Stomach (tissue), 9 donors: ENCODE data around the gene SLC5A5. TPM values are rescaled to one million over a fixed set of nuclear protein-coding genes. Genes with fewer than 3 reads are reported as not detected.

ENCODE experiments used
- DNase-seq, 2 donors: peaks; one replicate each; pipeline versions ENCODE4 v3.0.0 to v3.0.0-alpha.2; 2013 to 2019
- H3K27ac ChIP-seq, 5 donors: fragments of 200-600 bp in 4 of 5; sonication (generic) in 4 of 5; one replicate each; pipeline ENCODE4 v1.5.1; 2013 to 2019; ENCODE audit warnings: mild to moderate bottlenecking in 1 of 5, moderate library complexity in 1 of 5
- H3K27me3 ChIP-seq, 3 donors: fragments of 200-600 bp; sonication (generic); one replicate each; pipeline ENCODE4 v1.5.1; 2017 to 2019; ENCODE audit warnings: mixed run types in 1 of 3
- H3K36me3 ChIP-seq, 4 donors: fragments of 200-600 bp; sonication (generic); 1 replicate in 3 of 4; 2 replicates in 1 of 4; pipeline ENCODE4 v1.5.1; 2016 to 2019
- H3K4me1 ChIP-seq, 4 donors: fragments of 200-600 bp; sonication (generic); one replicate each; pipeline ENCODE4 v1.5.1; 2016 to 2019
- H3K4me3 ChIP-seq, 4 donors: fragments of 200-600 bp; sonication (generic) in 3 of 4; one replicate each; pipeline ENCODE4 v1.5.1; 2016 to 2019; ENCODE audit warnings: mild to moderate bottlenecking in 1 of 4
- H3K9me3 ChIP-seq, 4 donors: fragments of 200-600 bp; sonication (generic); one replicate each; pipeline ENCODE4 v1.5.1; 2016 to 2019
- CTCF ChIP-seq, 7 experiments: fragments of 450-650 bp in 4 of 7; fragments of 200-600 bp in 3 of 7; sonication (generic) in 3 of 7; IDR thresholded peaks; one replicate each; pipeline ENCODE4 v1.5.1; 2016 to 2019; ENCODE audit warnings: antibody characterized with exemption in 7 of 7, control low read depth in 2 of 7, mild to moderate bottlenecking in 1 of 7
- EP300 ChIP-seq: sonication (generic); formaldehyde crosslinking; IDR thresholded peaks from one replicate; pipeline ENCODE4 v1.6.1; 2017; ENCODE audit warnings: antibody characterized with exemption
- POLR2A ChIP-seq, 4 donors: fragments of 450-650 bp; IDR thresholded peaks; one replicate each; pipeline ENCODE4 v1.6.1; 2016; ENCODE audit warnings: antibody characterized with exemption in 4 of 4, control low read depth in 2 of 4, mild to moderate bottlenecking in 1 of 4, moderate library complexity in 1 of 4
- POLR2AphosphoS5 ChIP-seq, 3 donors: sonication (generic); formaldehyde crosslinking; IDR thresholded peaks; one replicate each; pipeline ENCODE4 v1.6.1; 2016; ENCODE audit warnings: antibody characterized with exemption in 3 of 3
- WGBS, 5 donors: extraction: QIAGEN DNeasy Blood & Tissue Kit in 3 of 5; methylation state at CpG; one replicate each; pipeline versions ENCODE4 v1.1.5 to v1.1.7; 2013 to 2018; 5-methylcytosine and 5-hydroxymethylcytosine counted together
- intact Hi-C: fragments of 100-400 bp; cut with DNase I; formaldehyde crosslinking; loops from one replicate; pipeline ENCODE4 v1.15.1; 2023; ENCODE audit warnings: low total_unique reads
- polyA plus RNA-seq, 3 donors: library from polyadenylated mRNA; stranded (reverse); fragments of 200-250 nt; gene quantifications; one replicate each; pipeline ENCODE4 v1.2.3, GENCODE V29; 2013
- total RNA-seq, 5 donors: library from RNA; depleted of rRNA; stranded (reverse); fragments of >200 nt; gene quantifications; one replicate each; pipeline versions ENCODE4 v1.1.0 to v1.2.3, GENCODE V29; 2014 to 2016
- donor health status: healthy with polysubstance abuse.
- donor health status: Bipolar disorder and iron deficiency.
- donor health status: healthy.

SLC5A5 gene
- total and polyA plus RNA-seq, 8 donors: 1.3 to 116 (median 19.7) TPM; not detected in 1

DNA sequence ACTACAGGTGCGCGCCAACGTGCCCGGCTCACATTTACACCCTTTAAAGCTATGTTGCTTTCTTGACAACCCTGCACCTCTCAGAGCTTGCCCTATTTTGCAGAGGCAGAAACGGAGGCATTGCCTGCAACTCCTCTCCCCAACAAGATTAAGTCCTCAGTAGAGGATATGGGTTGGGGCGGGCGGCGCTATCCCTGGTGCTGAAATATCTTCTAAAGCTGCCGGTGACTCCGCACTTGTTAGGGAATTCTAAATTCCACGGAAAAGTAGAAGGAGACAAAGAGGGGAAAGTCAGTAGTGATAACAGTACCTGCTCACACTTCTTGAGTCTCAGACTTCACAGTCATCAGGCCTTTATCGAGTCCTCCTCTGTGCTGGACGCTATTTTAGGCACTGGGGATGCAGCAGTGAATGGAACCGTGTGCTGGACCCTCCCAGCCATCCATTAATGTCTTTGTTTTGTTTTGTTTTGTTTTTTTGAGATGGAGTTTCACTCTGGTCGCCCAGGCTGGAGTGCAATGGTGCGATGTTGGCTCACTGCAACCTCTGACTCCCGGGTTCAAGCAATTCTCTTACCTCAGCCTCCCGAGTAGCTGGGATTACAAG, 18.0 kb downstream of the SLC5A5 start:
- 28 to 40% (median 30%) methylated on average over 18 of the region's 18 CpGs for WGBS, 5 donors
- TF ChIP-seq CTCF (IDR thresholded peaks at IDR 0.05) (no peak), POLR2AphosphoS5 (IDR thresholded peaks at IDR 0.05) (no peak), EP300 (no peak), POLR2A (IDR thresholded peaks at IDR 0.05) (no peak)
- peaks cover 0 to 67% (median 11%) of the 10 kb centered on the region in 3 donors for H3K27me3 ChIP-seq

DNA sequence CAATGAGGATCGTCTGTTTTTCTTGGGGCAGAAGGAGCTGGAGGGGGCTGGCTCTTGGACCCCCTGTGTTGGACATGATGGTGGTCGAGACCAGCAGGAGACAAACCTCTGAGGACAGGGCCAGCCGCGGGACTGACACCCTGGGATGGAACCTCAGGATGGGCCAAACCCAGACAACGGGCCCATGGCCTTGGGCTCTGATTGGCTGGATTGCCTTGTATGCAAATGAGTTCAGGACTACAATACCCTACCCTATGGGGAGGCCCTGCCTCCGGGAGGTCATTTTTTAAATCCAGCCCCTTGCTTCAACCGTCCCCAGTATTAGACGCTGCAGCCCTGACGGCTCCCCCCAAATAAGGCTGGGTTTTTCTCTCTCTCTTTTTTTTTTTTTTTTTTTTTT, 22.0 kb downstream of the SLC5A5 start:
- Histone ChIP-seq H3K4me1 (no peaks in the 10 kb centered on the region), H3K9me3 (no peaks in the 10 kb centered on the region), H3K27ac (no peak overlapping the region), H3K27me3 (peaks cover 0 to 93% (median 14%) of the 10 kb centered on the region in 3 donors), H3K4me3 (no peak overlapping the region), H3K36me3 (no peaks in the 10 kb centered on the region)
- DNase-seq: no peak
- TF ChIP-seq CTCF (IDR thresholded peaks at IDR 0.05) (no peak), POLR2A (IDR thresholded peaks at IDR 0.05) (no peak), POLR2AphosphoS5 (IDR thresholded peaks at IDR 0.05) (no peak), EP300 (no peak)
- 74 to 79% (median 78%) methylated on average over 9 of the region's 9 CpGs for WGBS, 5 donors
- intact Hi-C loops: no loop called here

More for the DNA sequence above, 18.0 kb downstream of the SLC5A5 start:
- Histone ChIP-seq H3K4me3 (no peak overlapping the region), H3K9me3 (no peaks in the 10 kb centered on the region), H3K36me3 (no peaks in the 10 kb centered on the region), H3K4me1 (no peaks in the 10 kb centered on the region), H3K27ac (no peak overlapping the region)
- intact Hi-C loops: no loop called here
- DNase-seq: peak in 1 of 2 donors; percentile 83

DNA sequence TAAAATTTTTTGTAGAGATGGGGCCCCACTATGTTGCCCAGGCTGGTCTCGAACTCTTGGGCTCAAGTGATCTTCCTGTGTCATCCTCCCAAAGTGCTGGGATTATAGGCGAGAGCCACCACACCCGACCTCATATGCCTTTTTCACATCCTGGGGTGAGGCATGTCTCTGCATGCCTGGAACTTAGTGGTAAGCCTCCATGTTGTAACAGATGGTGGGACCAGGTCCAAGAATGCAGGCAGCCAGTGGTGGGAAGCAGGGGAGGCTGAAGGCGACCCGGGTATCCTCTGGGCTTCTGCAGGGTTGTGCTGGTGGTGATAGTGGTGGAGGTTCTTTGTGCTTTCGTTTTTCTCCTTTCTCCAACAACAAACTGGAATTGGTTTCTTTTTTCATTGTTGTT, 31.0 kb downstream of the SLC5A5 start:
- Histone ChIP-seq H3K36me3 (no peaks in the 10 kb centered on the region), H3K9me3 (peaks cover 0 to 5% (median 4%) of the 10 kb centered on the region in 4 donors), H3K4me3 (no peak overlapping the region), H3K27ac (no peak overlapping the region), H3K27me3 (peaks cover 0 to 43% (median 0%) of the 10 kb centered on the region in 3 donors), H3K4me1 (no peaks in the 10 kb centered on the region)
- no peak for TF ChIP-seq CTCF (IDR thresholded peaks at IDR 0.05)
- intact Hi-C loops: no loop called here
- WGBS, 5 donors: 64 to 71% (median 69%) methylated on average over 6 of the region's 6 CpGs
- DNase-seq: no peak

GRCh38 chr19:17908244-17908643, 36.5 kb downstream of the SLC5A5 start:
- Histone ChIP-seq H3K4me1 (no peaks in the 10 kb centered on the region), H3K9me3 (peaks cover 0 to 20% (median 20%) of the 10 kb centered on the region in 4 donors), H3K4me3 (no peak overlapping the region), H3K27me3 (peaks cover 0 to 19% (median 0%) of the 10 kb centered on the region in 3 donors), H3K36me3 (no peaks in the 10 kb centered on the region), H3K27ac (no peak overlapping the region)
- intact Hi-C loops: no loop called here
- TF ChIP-seq CTCF (IDR thresholded peaks at IDR 0.05): no peak
- no peak for TF ChIP-seq POLR2AphosphoS5 (IDR thresholded peaks at IDR 0.05)
- TF ChIP-seq EP300: no peak
- TF ChIP-seq POLR2A (IDR thresholded peaks at IDR 0.05): no peak
- 88 to 95% (median 94%) methylated on average over 3 of the region's 3 CpGs for WGBS, 5 donors
- no peak for DNase-seq
